K562 (cell line): ENCODE data around the gene TMEM39A. TPM values are rescaled to one million over a fixed set of nuclear protein-coding genes. Genes with fewer than 3 reads are reported as not detected.

Source experiments
- ATAC-seq: fragments of 200-7000 bp; cut with Tn5 transposase; 3 replicates; pipeline ENCODE4 v1.9.1; 2020; ENCODE audit warnings: moderate library complexity
- BruUV-seq: library from RNA; stranded (reverse); fragments of 400-500 nt; replicated peaks from 2 replicates; lab custom pipeline; 2021; lab: Mats Ljungman, UMichigan
- CTCF ChIA-PET: fragments of 300-600 bp; formaldehyde crosslinking; extraction: SDS; loops from one replicate; lab custom pipeline; 2021; ENCODE audit warnings: low intra/inter-chr PET ratio; lab: Yijun Ruan, JAX
- POLR2A ChIA-PET: fragments of 300-600, 350-650 bp; sonication (Branson Sonifier 250); formaldehyde crosslinking; extraction: SDS; loops from one replicate; lab custom pipeline; 2021; ENCODE audit warnings: antibody characterized with exemption, inconsistent platforms; lab: Yijun Ruan, JAX
- DNase-seq, 4 experiments: peaks; one replicate each; pipeline versions ENCODE4 v3.0.0 to v3.0.0-alpha.2; 2011 to 2018; ENCODE audit warnings: low spot score in 3 of 4, mixed read lengths in 3 of 4; ENCODE audit errors: extremely low read depth in 1 of 4
- FAIRE-seq: peaks from 2 replicates; lab custom pipeline; 2011; peaks lifted over from hg19 to GRCh38; lab: Jason Lieb, UNC
- H2AFZ ChIP-seq: 2 replicates; pipeline ENCODE4 v1.6.0; 2011; ENCODE audit warnings: low read depth, low read length, control low read depth, inconsistent platforms
- H3K27ac ChIP-seq: fragments of 200-600 bp; 3 replicates; pipeline ENCODE4 v1.8.0; 2011; ENCODE audit warnings: low read depth, mild to moderate bottlenecking, control low read depth, inconsistent platforms, low read length, moderate library complexity, mixed read lengths; ENCODE audit errors: extremely low read depth
- H3K27me3 ChIP-seq, 2 experiments: fragments of 300-600 bp in 1 of 2; 2 replicates in 1 of 2; 3 replicates in 1 of 2; pipeline versions ENCODE4 v1.6.0 to v1.8.0; 2011; ENCODE audit warnings: inconsistent platforms in 2 of 2, low read length in 2 of 2, mild to moderate bottlenecking in 1 of 2, mixed read lengths in 1 of 2, moderate library complexity in 1 of 2; ENCODE audit not compliant: control insufficient read depth in 2 of 2, insufficient read depth in 2 of 2
- H3K36me3 ChIP-seq: fragments of 300-600 bp; 3 replicates; pipeline ENCODE4 v1.8.0; 2011; ENCODE audit warnings: mild to moderate bottlenecking, low read length, inconsistent platforms; ENCODE audit not compliant: control insufficient read depth, insufficient read depth
- H3K4me1 ChIP-seq, 2 experiments: fragments of 200-600 bp in 1 of 2; replicated peaks in 1 of 2; 2 replicates in 1 of 2; 3 replicates in 1 of 2; pipeline versions ENCODE4 v1.5.1 to v1.8.0; 2011; ENCODE audit warnings: inconsistent platforms in 2 of 2, low read length in 2 of 2, mild to moderate bottlenecking in 1 of 2, mixed read lengths in 1 of 2, moderate library complexity in 1 of 2; ENCODE audit not compliant: control insufficient read depth in 2 of 2, insufficient read depth in 2 of 2
- H3K4me2 ChIP-seq: 2 replicates; pipeline ENCODE4 v1.6.1; 2011; ENCODE audit warnings: low read length, control low read depth, inconsistent platforms, mixed read lengths; ENCODE audit not compliant: insufficient read depth
- H3K4me3 ChIP-seq: fragments of 200-600 bp; sonication (generic), shearing (Covaris generic); 2 replicates; pipeline ENCODE4 v1.5.1; 2016; ENCODE audit warnings: control low read depth, inconsistent platforms
- H3K79me2 ChIP-seq: fragments of 200-600 bp; 3 replicates; pipeline ENCODE4 v1.8.0; 2011; ENCODE audit warnings: low read length, inconsistent platforms; ENCODE audit not compliant: control insufficient read depth, insufficient read depth
- H3K9ac ChIP-seq, 2 experiments: 2 replicates each; pipeline versions ENCODE4 v1.6.0 to v1.6.1; 2011; ENCODE audit warnings: low read depth in 2 of 2, low read length in 2 of 2, control low read depth in 1 of 2, inconsistent platforms in 1 of 2, mild to moderate bottlenecking in 1 of 2, mixed read lengths in 1 of 2; ENCODE audit not compliant: insufficient read depth in 1 of 2
- H3K9me1 ChIP-seq: one replicate; pipeline ENCODE4 v1.6.0; 2011; ENCODE audit warnings: inconsistent platforms, mild to moderate bottlenecking, low read length, moderate library complexity; ENCODE audit not compliant: control insufficient read depth, insufficient read depth
- H3K9me3 ChIP-seq: replicated peaks from 2 replicates; pipeline ENCODE4 v1.5.1; 2011; ENCODE audit warnings: low read depth, low read length, inconsistent platforms; ENCODE audit not compliant: control insufficient read depth, insufficient read depth
- H4K20me1 ChIP-seq: replicated peaks from 2 replicates; pipeline ENCODE4 v1.6.1; 2011; ENCODE audit warnings: low read length, inconsistent platforms, mixed read lengths; ENCODE audit not compliant: control insufficient read depth, insufficient read depth
- ATF7 ChIP-seq: fragments of 450-650 bp; IDR thresholded peaks from 2 replicates; pipeline ENCODE4 v1.7.1; 2014; ENCODE audit warnings: mild to moderate bottlenecking, moderate library complexity
- C11orf30 ChIP-seq: fragments of 450-650 bp; IDR thresholded peaks from 2 replicates; pipeline ENCODE4 v1.6.1; 2016; ENCODE audit warnings: low read depth, mild to moderate bottlenecking
- GTF2E2 ChIP-seq: fragments of 200-800 bp; sonication (Bioruptor generic); IDR thresholded peaks from 2 replicates; pipeline ENCODE4 v1.6.1; 2016; ENCODE audit warnings: missing genetic modification characterization, missing compliant biosample characterization
- MXD1 ChIP-seq: fragments of 250-450 bp; sonication (Bioruptor Pico); IDR thresholded peaks from 2 replicates; pipeline ENCODE4 v1.8.0; 2021; ENCODE audit warnings: borderline replicate concordance, mild to moderate bottlenecking, moderate library complexity; ENCODE audit not compliant: poor library complexity, severe bottlenecking
- PURB ChIP-seq: sonication (generic); formaldehyde crosslinking; IDR thresholded peaks from 2 replicates; pipeline ENCODE4 v1.9.0; 2021; ENCODE audit warnings: low read depth, mild to moderate bottlenecking, missing genetic modification reagents
- PYGO2 ChIP-seq: fragments of 450-650 bp; IDR thresholded peaks from 2 replicates; pipeline ENCODE4 v1.6.1; 2016; ENCODE audit warnings: mild to moderate bottlenecking, missing genetic modification characterization, moderate library complexity, missing compliant biosample characterization
- SAFB ChIP-seq: fragments of 200-400 bp; formaldehyde crosslinking; IDR thresholded peaks from 2 replicates; pipeline ENCODE4 v1.6.1; 2017; ENCODE audit warnings: low read depth, low read length, borderline replicate concordance
- SFPQ ChIP-seq: fragments of 200-400 bp; formaldehyde crosslinking; IDR thresholded peaks from 2 replicates; pipeline ENCODE4 v1.6.1; 2017; ENCODE audit warnings: mild to moderate bottlenecking, low read depth, low read length, moderate library complexity
- ZBTB26 ChIP-seq: fragments of 450-650 bp; formaldehyde crosslinking; IDR thresholded peaks from 2 replicates; pipeline ENCODE4 v1.4.0; 2022; ENCODE audit warnings: missing genetic modification characterization
- ZNF316 ChIP-seq: fragments of 450-650 bp; IDR thresholded peaks from 2 replicates; pipeline ENCODE4 v1.6.1; 2016
- ZNF707 ChIP-seq: fragments of 250-450 bp; sonication (Bioruptor Pico); conservative IDR thresholded peaks from 2 replicates; pipeline ENCODE4 v1.8.0; 2022; ENCODE audit warnings: inconsistent platforms, mild to moderate bottlenecking, moderate library complexity
- WGBS: fragments of 100-300 bp; shearing (Covaris generic); methylation state at CpG from one replicate; pipeline ENCODE4 v1.1.6; 2016; ENCODE audit warnings: low coverage, mixed read lengths; ENCODE audit not compliant: insufficient coverage; ENCODE audit errors: missing lambda C conversion rate; 5-methylcytosine and 5-hydroxymethylcytosine counted together
- in situ Hi-C: fragments of 300-500 bp; cut with MboI; formaldehyde crosslinking; loops from 4 replicates; pipeline ENCODE4 v1.15.0; 2018; ENCODE audit warnings: inconsistent platforms, mixed read lengths
- intact Hi-C: fragments of 100-400 bp; cut with micrococcal nuclease; formaldehyde crosslinking; loops from 2 replicates; pipeline ENCODE4 v1.14.2; 2022
- polyA plus RNA-seq, 8 experiments: library from polyadenylated mRNA; depleted of rRNA in 4 of 8; stranded (reverse) in 5 of 8; unstranded in 3 of 8; fragments of >200 nt; fragmentation: Nextera tagmentation in 2 of 8; fragmentation: Illumina TruSeq in 1 of 8; extraction: Ambion mirVana in 2 of 8; extraction: Trizol in 1 of 8; gene quantifications; 2 replicates each; pipeline versions ENCODE4 v1.2.1 to v1.2.3, GENCODE V29; 2011 to 2014; ENCODE audit warnings: inconsistent platforms in 1 of 8, missing spikeins in 1 of 8
- total RNA-seq, 7 experiments: library from RNA; depleted of rRNA in 6 of 7; stranded (reverse); fragments of >200 nt in 6 of 7; fragmentation: Illumina TruSeq in 2 of 7; extraction: Trizol in 2 of 7; gene quantifications; 2 replicates each; pipeline versions ENCODE4 v1.2.1 to v1.2.3, GENCODE V29; 2011 to 2021; ENCODE audit warnings: low replicate concordance in 1 of 7

TMEM39A gene
- total and polyA plus RNA-seq, 9 of the 15 experiments (the other 6 are each of a cell fraction or from before 2014, with no cell fraction given), result 12.0 to 41.5 (median 15.4) TPM

- Histone ChIP-seq H3K36me3 (no peaks in the 10 kb centered on the region), H3K4me1 (peaks cover 0 to 5% of the 10 kb centered on the region in 2 experiments; a peak in 1 of 5 replicates), H3K4me2 (no peak overlapping the region), H3K9me1 (no peaks in the 10 kb centered on the region), H3K27ac (no peak overlapping the region), H3K9me3 (no peaks in the 10 kb centered on the region), H2AFZ (no peak overlapping the region), H3K79me2 (no peaks in the 10 kb centered on the region), H3K27me3 (peaks cover 0 to 10% of the 10 kb centered on the region in 2 experiments; a peak in 2 of 5 replicates), H4K20me1 (no peaks in the 10 kb centered on the region; the same call in 1 of the 2 replicates), H3K4me3 (no peak overlapping the region), H3K9ac (no peak overlapping the region)
- TF ChIP-seq ZNF707 (CRISPR knock-in tag) (no peak), ATF7 (no peak), ZBTB26 (CRISPR knock-in tag) (no peak), C11orf30 (no peak), ZNF316 (no peak), PURB (CRISPR knock-in tag) (no peak), PYGO2 (no peak), GTF2E2 (tag) (no peak), SAFB (no peak), SFPQ (no peak), MXD1 (CRISPR knock-in tag) (no peak)
- no TSS peak for BruUV-seq
- ATAC-seq (no peak), FAIRE-seq (no peak), DNase-seq (no peak)
- WGBS, result 0% methylated on average over 2 of the region's 2 CpGs
- ChIA-PET CTCF (no interaction called here), POLR2A (interaction anchor here (0.6 kb wide), 1 partner anchor 166 kb away, joined by 4 read pairs; no protein-coding TSS in a partner anchor)
- intact Hi-C loops, result no loop called here
- in situ Hi-C loops, result no loop called here
These were observed 58.1 kb downstream of the TMEM39A start for GRCh38 chr3:119405315-119405714.
